Immature natural killer cell (primary cell): ENCODE data around the gene SLC16A4. TPM values are rescaled to one million over a fixed set of nuclear protein-coding genes. Genes with fewer than 3 reads are reported as not detected.

Experiments
- DNase-seq, 3 donors: peaks; one replicate each; pipeline ENCODE4 v3.0.0; 2022; ENCODE audit warnings: mixed read lengths in 1 of 3
- H3K27ac Mint-ChIP-seq, 6 donors: one replicate each; pipeline ENCODE4 v1.8.0; 2020; ENCODE audit warnings: mixed read lengths in 6 of 6, mild to moderate bottlenecking in 5 of 6, inconsistent platforms in 4 of 6, moderate library complexity in 3 of 6
- H3K27me3 Mint-ChIP-seq, 3 donors: one replicate each; pipeline ENCODE4 v1.8.0; 2020 to 2021; ENCODE audit warnings: low read depth in 3 of 3, mild to moderate bottlenecking in 3 of 3, mixed read lengths in 3 of 3, moderate library complexity in 3 of 3, inconsistent platforms in 1 of 3
- H3K36me3 Mint-ChIP-seq, 3 donors: one replicate each; pipeline ENCODE4 v1.8.0; 2020; ENCODE audit warnings: mixed read lengths in 3 of 3, inconsistent platforms in 2 of 3, mild to moderate bottlenecking in 2 of 3
- H3K4me1 Mint-ChIP-seq, 2 donors: one replicate each; pipeline ENCODE4 v1.8.0; 2020; ENCODE audit warnings: inconsistent platforms in 2 of 2, mild to moderate bottlenecking in 2 of 2, mixed read lengths in 2 of 2, moderate library complexity in 1 of 2
- H3K4me3 Mint-ChIP-seq, 5 donors: one replicate each; pipeline ENCODE4 v1.8.0; 2020; ENCODE audit warnings: mild to moderate bottlenecking in 5 of 5, mixed read lengths in 5 of 5, inconsistent platforms in 3 of 5, moderate library complexity in 3 of 5
- H3K9me3 Mint-ChIP-seq, 6 donors: one replicate each; pipeline ENCODE4 v1.8.0; 2020; ENCODE audit warnings: mild to moderate bottlenecking in 6 of 6, mixed read lengths in 6 of 6, inconsistent platforms in 4 of 6, moderate library complexity in 3 of 6
- polyA plus RNA-seq, 3 donors: library from polyadenylated mRNA; unstranded; fragments of 300-500 nt; fragmentation: Illumina TruSeq; gene quantifications; one replicate each; pipeline ENCODE4 v1.2.3, GENCODE V29; 2021

Gene SLC16A4
- polyA plus RNA-seq, 3 donors from 2014 or later: 0.80 TPM; not detected in 2

DNA sequence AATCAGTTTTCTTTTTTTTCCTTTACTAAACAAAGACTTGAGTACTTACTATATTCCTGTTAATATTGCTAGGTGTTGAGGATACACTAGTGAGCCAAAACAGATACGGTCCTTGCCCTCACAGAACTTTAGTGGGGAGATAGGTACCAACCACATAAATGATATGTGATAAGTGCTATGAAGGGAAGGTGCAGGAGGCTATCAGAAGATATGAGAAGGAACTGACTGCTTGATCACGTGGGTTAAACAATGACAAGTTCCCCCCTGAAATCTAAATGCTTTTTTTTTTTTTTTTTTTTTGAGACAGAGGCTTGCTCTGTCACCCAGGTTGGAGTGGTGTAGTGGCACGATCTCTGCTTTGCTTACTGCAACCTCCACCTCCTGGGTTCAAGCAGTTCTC lies 26.6 kb downstream of the SLC16A4 start:
- H3K27ac Mint-ChIP-seq: peak overlapping the region in 1 of 6 donors; percentile 57
- peaks cover 0 to 7% (median 0%) of the 10 kb centered on the region in 3 donors for H3K36me3 Mint-ChIP-seq
- H3K4me3 Mint-ChIP-seq: no peak overlapping the region
- H3K4me1 Mint-ChIP-seq: peaks cover 2 to 14% of the 10 kb centered on the region in 2 donors
- DNase-seq: no peak
- H3K27me3 Mint-ChIP-seq: peaks cover 0 to 1% (median 0%) of the 10 kb centered on the region in 3 donors
- no peaks in the 10 kb centered on the region for H3K9me3 Mint-ChIP-seq

DNA sequence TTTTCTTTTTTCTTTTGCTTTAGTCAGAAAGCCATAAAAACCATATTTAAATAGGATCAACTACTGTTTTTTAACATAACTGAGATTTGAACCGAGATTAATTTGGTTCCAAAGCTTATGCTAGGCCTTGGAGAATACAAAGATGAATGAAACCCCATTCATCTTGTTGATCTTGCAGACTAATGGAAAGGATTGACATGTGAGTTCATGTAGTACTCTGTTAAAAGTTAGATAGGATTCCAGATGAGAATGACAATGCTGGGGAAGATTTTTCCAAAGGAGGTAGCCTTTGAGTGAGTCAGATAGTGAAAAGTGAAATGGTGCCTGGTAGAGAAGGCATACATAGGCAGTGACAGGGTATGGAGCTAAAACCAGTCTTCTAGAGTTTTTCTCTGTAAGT lies 29.0 kb downstream of the SLC16A4 start:
- Mint-ChIP-seq H3K4me3 (no peak overlapping the region), H3K27ac (peak overlapping the region in 3 of 6 donors; percentile 4 to 63 (median 49)), H3K27me3 (peaks cover 0 to 1% (median 0%) of the 10 kb centered on the region in 3 donors), H3K9me3 (no peaks in the 10 kb centered on the region), H3K36me3 (peaks cover 0 to 7% (median 0%) of the 10 kb centered on the region in 3 donors), H3K4me1 (peaks cover 2 to 23% of the 10 kb centered on the region in 2 donors)
- no peak for DNase-seq

- Mint-ChIP-seq H3K9me3 (no peaks in the 10 kb centered on the region), H3K27ac (peak overlapping the region in 1 of 6 donors; percentile 0), H3K4me1 (peaks cover 5 to 36% of the 10 kb centered on the region in 2 donors), H3K27me3 (peaks cover 0 to 1% (median 0%) of the 10 kb centered on the region in 3 donors), H3K36me3 (peaks cover 5 to 17% (median 6%) of the 10 kb centered on the region in 3 donors), H3K4me3 (no peak overlapping the region)
- DNase-seq: no peak
These were observed 30.4 kb downstream of the SLC16A4 start for GRCh38 chr1:110360431-110360830.

- H3K4me3 Mint-ChIP-seq: no peak overlapping the region
- no peak for DNase-seq
- no peaks in the 10 kb centered on the region for H3K27me3 Mint-ChIP-seq
- H3K9me3 Mint-ChIP-seq: no peaks in the 10 kb centered on the region
- peaks cover 6 to 51% of the 10 kb centered on the region in 2 donors for H3K4me1 Mint-ChIP-seq
- H3K36me3 Mint-ChIP-seq: peaks cover 5 to 10% (median 6%) of the 10 kb centered on the region in 3 donors
- H3K27ac Mint-ChIP-seq: peak overlapping the region in 4 of 6 donors; percentile 33 to 69 (median 48)
These were observed 34.4 kb downstream of the SLC16A4 start for GRCh38 chr1:110356379-110356778.

GRCh38 chr1:110355321-110355720 lies 35.5 kb downstream of the SLC16A4 start:
- Mint-ChIP-seq H3K27ac (peak overlapping the region in 1 of 6 donors; percentile 20), H3K27me3 (no peaks in the 10 kb centered on the region), H3K4me1 (peaks cover 14 to 55% of the 10 kb centered on the region in 2 donors), H3K36me3 (peaks cover 5 to 10% (median 6%) of the 10 kb centered on the region in 3 donors), H3K4me3 (no peak overlapping the region), H3K9me3 (no peaks in the 10 kb centered on the region)
- no peak for DNase-seq

DNA sequence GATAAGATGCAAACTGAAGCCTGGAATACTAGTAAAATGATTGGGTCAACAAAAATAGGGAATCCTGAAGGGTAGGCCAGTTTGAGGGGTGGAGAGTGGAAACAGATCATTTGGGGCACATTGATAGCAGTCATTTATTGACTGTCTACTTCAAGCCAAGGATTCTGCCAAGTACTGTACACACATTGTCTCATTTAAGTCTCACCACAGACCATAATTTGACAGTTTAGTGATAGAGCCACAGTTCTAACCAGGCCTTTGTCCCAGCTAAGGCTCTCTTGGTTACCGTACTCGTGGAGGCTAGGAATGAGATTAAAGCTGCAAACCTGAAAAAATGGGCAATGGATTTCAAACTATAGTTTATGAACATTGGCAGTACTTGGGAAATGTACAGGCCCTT lies 40.5 kb downstream of the SLC16A4 start:
- Mint-ChIP-seq H3K36me3 (peaks cover 0 to 5% (median 4%) of the 10 kb centered on the region in 3 donors), H3K4me3 (no peak overlapping the region), H3K4me1 (peaks cover 49 to 80% of the 10 kb centered on the region in 2 donors), H3K27ac (peak overlapping the region in 4 of 6 donors; percentile 3 to 65 (median 28)), H3K27me3 (no peaks in the 10 kb centered on the region), H3K9me3 (no peaks in the 10 kb centered on the region)
- no peak for DNase-seq

GRCh38 chr1:110348771-110349170 lies 42.1 kb downstream of the SLC16A4 start:
- DNase-seq: no peak
- H3K4me3 Mint-ChIP-seq: peak overlapping the region in 2 of 5 donors; percentile 1 to 2
- H3K4me1 Mint-ChIP-seq: peaks cover 57 to 89% of the 10 kb centered on the region in 2 donors
- peak overlapping the region in 1 of 6 donors; percentile 12 for H3K27ac Mint-ChIP-seq
- H3K9me3 Mint-ChIP-seq: no peaks in the 10 kb centered on the region
- H3K27me3 Mint-ChIP-seq: no peaks in the 10 kb centered on the region
- H3K36me3 Mint-ChIP-seq: peaks cover 0 to 5% (median 4%) of the 10 kb centered on the region in 3 donors

DNA sequence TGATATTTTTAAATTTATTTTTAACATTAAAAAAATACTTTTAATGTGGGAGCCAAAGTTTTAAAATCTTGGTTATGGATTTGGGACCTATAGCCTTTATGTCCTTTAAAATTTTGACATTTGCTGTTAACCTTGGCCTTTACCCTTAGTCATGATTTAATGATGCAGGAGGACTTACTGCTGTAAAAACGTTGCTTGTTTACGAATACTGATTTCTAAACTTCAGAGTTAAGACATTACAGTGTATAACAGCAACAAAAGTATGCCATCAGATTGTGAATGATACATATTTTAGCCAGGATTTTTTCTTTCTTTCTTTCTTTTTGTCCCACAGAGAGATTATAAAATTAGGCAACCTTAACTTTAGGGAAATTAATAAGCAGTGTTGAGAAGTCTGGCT lies 42.8 kb downstream of the SLC16A4 start:
- Mint-ChIP-seq H3K36me3 (peaks cover 4 to 12% (median 8%) of the 10 kb centered on the region in 3 donors), H3K4me3 (peak overlapping the region in 1 of 5 donors; percentile 22), H3K27ac (peak overlapping the region in 3 of 6 donors; percentile 34 to 47 (median 34)), H3K27me3 (no peaks in the 10 kb centered on the region), H3K9me3 (no peaks in the 10 kb centered on the region), H3K4me1 (peaks cover 64 to 90% of the 10 kb centered on the region in 2 donors)
- DNase-seq: no peak

GRCh38 chr1:110347182-110347893 lies 43.5 kb downstream of the SLC16A4 start:
- Mint-ChIP-seq H3K36me3 (peaks cover 4 to 12% (median 8%) of the 10 kb centered on the region in 3 donors), H3K9me3 (no peaks in the 10 kb centered on the region), H3K4me3 (no peak overlapping the region), H3K27me3 (peaks cover 0 to 1% (median 0%) of the 10 kb centered on the region in 3 donors), H3K4me1 (peaks cover 72 to 97% of the 10 kb centered on the region in 2 donors), H3K27ac (peak overlapping the region in 3 of 6 donors; percentile 26 to 62 (median 29))
- no peak for DNase-seq

- DNase-seq: no peak
- H3K36me3 Mint-ChIP-seq: peaks cover 4 to 12% (median 8%) of the 10 kb centered on the region in 3 donors
- peak overlapping the region in 2 of 6 donors; percentile 29 to 36 for H3K27ac Mint-ChIP-seq
- H3K4me3 Mint-ChIP-seq: no peak overlapping the region
- H3K9me3 Mint-ChIP-seq: no peaks in the 10 kb centered on the region
- H3K27me3 Mint-ChIP-seq: peaks cover 0 to 1% (median 0%) of the 10 kb centered on the region in 3 donors
- H3K4me1 Mint-ChIP-seq: peaks cover 78 to 97% of the 10 kb centered on the region in 2 donors
These were observed 44.1 kb downstream of the SLC16A4 start for GRCh38 chr1:110346690-110347089.

- Mint-ChIP-seq H3K27ac (peak overlapping the region; percentile 26 to 82 (median 60)), H3K9me3 (no peaks in the 10 kb centered on the region), H3K4me1 (peaks cover 80 to 97% of the 10 kb centered on the region in 2 donors), H3K27me3 (peaks cover 0 to 1% (median 0%) of the 10 kb centered on the region in 3 donors), H3K4me3 (peak overlapping the region in 4 of 5 donors; percentile 9 to 52 (median 28)), H3K36me3 (peaks cover 4 to 12% (median 8%) of the 10 kb centered on the region in 3 donors)
- DNase-seq: no peak
These were observed 45.3 kb downstream of the SLC16A4 start for GRCh38 chr1:110345480-110345879.

DNA sequence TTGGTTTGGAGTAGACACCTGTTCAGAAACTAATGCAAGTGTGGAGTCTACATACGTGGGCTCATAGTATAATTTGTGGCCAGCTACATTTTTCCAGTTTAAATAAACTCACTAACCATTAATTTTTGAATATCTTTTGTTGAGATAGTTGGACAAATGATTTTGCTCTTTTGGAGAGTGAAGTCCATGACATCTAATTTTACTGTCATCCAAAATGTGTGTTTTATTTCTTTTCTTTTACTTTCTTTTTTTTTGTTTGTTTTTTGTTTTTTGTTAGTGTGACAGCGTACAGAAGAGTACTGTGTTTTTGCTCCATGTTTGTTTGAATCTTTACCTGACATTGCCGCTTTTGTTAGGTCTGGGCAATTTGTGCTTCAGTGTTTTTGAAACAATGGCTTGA lies 46.7 kb downstream of the SLC16A4 start:
- H3K4me3 Mint-ChIP-seq: peak overlapping the region in 4 of 5 donors; percentile 21 to 82 (median 58)
- peaks cover 80 to 95% of the 10 kb centered on the region in 2 donors for H3K4me1 Mint-ChIP-seq
- peaks cover 0 to 7% (median 3%) of the 10 kb centered on the region in 3 donors for H3K27me3 Mint-ChIP-seq
- peak overlapping the region in 5 of 6 donors; percentile 18 to 69 (median 60) for H3K27ac Mint-ChIP-seq
- H3K9me3 Mint-ChIP-seq: no peaks in the 10 kb centered on the region
- DNase-seq: no peak
- H3K36me3 Mint-ChIP-seq: peaks cover 4 to 14% (median 12%) of the 10 kb centered on the region in 3 donors

- Mint-ChIP-seq H3K36me3 (peaks cover 4 to 14% (median 12%) of the 10 kb centered on the region in 3 donors), H3K27ac (peak overlapping the region in 5 of 6 donors; percentile 6 to 82 (median 60)), H3K27me3 (peaks cover 0 to 7% (median 6%) of the 10 kb centered on the region in 3 donors), H3K4me1 (peaks cover 72 to 86% of the 10 kb centered on the region in 2 donors), H3K4me3 (peak overlapping the region; percentile 42 to 82 (median 63)), H3K9me3 (no peaks in the 10 kb centered on the region)
- no peak for DNase-seq
These were observed 47.6 kb downstream of the SLC16A4 start for GRCh38 chr1:110343249-110343648.

- H3K27ac Mint-ChIP-seq: peak overlapping the region in 3 of 6 donors; percentile 24 to 51 (median 27)
- no peaks in the 10 kb centered on the region for H3K9me3 Mint-ChIP-seq
- DNase-seq: no peak
- H3K27me3 Mint-ChIP-seq: peaks cover 4 to 13% (median 6%) of the 10 kb centered on the region in 3 donors
- peaks cover 70 to 81% of the 10 kb centered on the region in 2 donors for H3K4me1 Mint-ChIP-seq
- peaks cover 4 to 10% (median 8%) of the 10 kb centered on the region in 3 donors for H3K36me3 Mint-ChIP-seq
- peak overlapping the region; percentile 33 to 66 (median 46) for H3K4me3 Mint-ChIP-seq
These were observed 48.9 kb downstream of the SLC16A4 start for GRCh38 chr1:110341872-110342331.
